H1 (cell line): ENCODE data around the gene TMEM17.

ENCODE experiments used
- CBX5 ChIP-seq: fragments of 300-800, 300-1000 bp; sonication (generic); IDR thresholded peaks from 2 replicates; pipeline ENCODE4 v1.7.1; 2016; ENCODE audit warnings: antibody characterized with exemption, low read length, low read depth
- CTCF ChIP-seq, 3 experiments: IDR thresholded peaks; 1 replicate in 2 of 3; 2 replicates in 1 of 3; pipeline versions ENCODE4 v1.5.1 to v1.6.1; 2011; ENCODE audit warnings: low read length in 3 of 3, mild to moderate bottlenecking in 3 of 3, inconsistent platforms in 2 of 3, low read depth in 1 of 3, moderate library complexity in 1 of 3; ENCODE audit not compliant: insufficient read depth in 1 of 3; ENCODE audit errors: control extremely low read depth in 1 of 3
- EZH2 ChIP-seq: fragments of 200-600 bp; sonication (generic); IDR thresholded peaks from 2 replicates; pipeline ENCODE4 v1.7.1; 2012; ENCODE audit warnings: low read depth, mild to moderate bottlenecking, moderate library complexity, low read length, inconsistent platforms; ENCODE audit not compliant: severe bottlenecking
- GABPA ChIP-seq: IDR thresholded peaks from 2 replicates; pipeline ENCODE4 v1.6.1; 2011; ENCODE audit warnings: mild to moderate bottlenecking, low read length, moderate library complexity, borderline replicate concordance; ENCODE audit not compliant: insufficient read depth
- HDAC6 ChIP-seq: IDR thresholded peaks from one replicate; pipeline ENCODE4 v1.7.1; 2012; ENCODE audit warnings: low read depth, mild to moderate bottlenecking, inconsistent platforms, low read length, moderate library complexity
- JUN ChIP-seq: IDR thresholded peaks from 2 replicates; pipeline ENCODE4 v1.6.1; 2011; ENCODE audit warnings: low read depth, mild to moderate bottlenecking, improper control_type of control experiment, low read length
- JUND ChIP-seq: IDR thresholded peaks from 2 replicates; pipeline ENCODE4 v1.6.1; 2011; ENCODE audit warnings: mild to moderate bottlenecking, improper control_type of control experiment, low read length
- MAX ChIP-seq: IDR thresholded peaks from 2 replicates; pipeline ENCODE4 v1.6.1; 2012; ENCODE audit warnings: inconsistent platforms
- POLR2AphosphoS5 ChIP-seq: IDR thresholded peaks from 2 replicates; pipeline ENCODE4 v1.6.1; 2011; ENCODE audit warnings: low read depth, low read length
- SIN3A ChIP-seq, 2 experiments: IDR thresholded peaks in 1 of 2; conservative IDR thresholded peaks in 1 of 2; 2 replicates each; pipeline ENCODE4 v1.6.1; 2011 to 2012; ENCODE audit warnings: low read length in 2 of 2, improper control_type of control experiment in 1 of 2, low read depth in 1 of 2, mild to moderate bottlenecking in 1 of 2
- TAF1 ChIP-seq: IDR thresholded peaks from 2 replicates; pipeline ENCODE4 v1.6.1; 2011; ENCODE audit warnings: mild to moderate bottlenecking, low read depth, low read length
- TEAD4 ChIP-seq: IDR thresholded peaks from 2 replicates; pipeline ENCODE4 v1.6.1; 2012; ENCODE audit warnings: low read depth, low read length, inconsistent platforms, mixed read lengths

- no peak for TF ChIP-seq CTCF (IDR thresholded peaks at IDR 0.05; ENCODE audit: control extremely low read depth in 1 of 3, insufficient read depth in 1 of 3, low read depth in 1 of 3, low read length in 3 of 3)
- TF ChIP-seq GABPA = no peak
- no peak for TF ChIP-seq JUN
- no peak for TF ChIP-seq JUND
- TF ChIP-seq EZH2 = no peak
- no peak for TF ChIP-seq CBX5
- TF ChIP-seq SIN3A (conservative IDR thresholded peaks at IDR 0.05 in 1 of 2, IDR thresholded peaks at IDR 0.05 in 1 of 2; ENCODE audit: low read depth in 1 of 2, low read length in 2 of 2) = no peak
- no peak for TF ChIP-seq HDAC6
- TF ChIP-seq TAF1 = no peak
- no peak for TF ChIP-seq POLR2AphosphoS5
- TF ChIP-seq TEAD4 = no peak
- no peak for TF ChIP-seq MAX
These were observed 34.6 kb upstream of the TMEM17 start for GRCh38 chr2:62540408-62541168.
